Activated T-cell treated with anti-CD3 and anti-CD28 coated beads, Interleukin-2, amount 50 U/mL, for 48 hours (primary cell): Measurements from ENCODE around the gene MXRA7.

ENCODE experiments used
- DNase-seq, 2 experiments: peaks; one replicate each; pipeline ENCODE4 v3.0.0-alpha.2; 2020

Gene MXRA7

DNA sequence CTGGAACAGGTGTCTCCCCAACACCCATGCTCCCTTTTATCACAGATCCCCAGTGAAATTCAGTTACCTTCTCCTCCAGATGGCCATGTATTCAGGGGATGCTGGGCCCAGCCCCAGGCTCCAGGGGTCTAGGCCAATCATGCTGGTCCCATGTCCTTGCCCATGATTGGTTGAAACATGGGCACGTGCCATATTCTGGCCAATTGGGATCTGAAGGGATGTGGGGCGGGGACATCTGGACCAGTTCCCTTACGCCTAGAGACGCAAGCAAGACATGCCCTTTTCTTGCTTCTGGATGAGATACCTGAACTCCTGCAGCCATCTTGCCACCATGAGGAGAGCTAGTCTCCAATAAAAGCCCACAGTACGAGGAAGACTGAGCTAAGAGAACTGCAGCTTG lies 36.2 kb downstream of the MXRA7 start:
- DNase-seq, result no peak

DNA sequence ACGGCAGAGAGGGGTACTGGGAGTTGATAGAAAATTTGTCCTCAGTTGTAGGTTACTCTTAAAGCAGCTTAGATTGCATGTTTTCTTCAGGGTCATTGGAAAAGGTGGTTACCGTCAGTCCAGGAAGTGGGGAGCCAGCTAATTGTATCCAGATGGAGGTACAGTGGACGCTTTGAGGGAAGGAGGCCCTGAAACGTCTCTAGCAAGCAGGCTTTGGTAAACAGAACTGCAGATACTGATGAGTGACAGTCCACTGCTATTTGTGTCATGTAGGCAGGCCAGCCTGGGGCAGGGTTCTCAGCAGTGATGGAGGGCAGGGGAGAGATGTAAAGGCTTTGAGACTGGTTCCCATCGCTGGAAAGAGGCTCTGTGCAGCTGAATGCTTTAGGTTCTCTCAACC lies 37.0 kb downstream of the MXRA7 start:
- no peak for DNase-seq

GRCh38 chr17:76672892-76673291 lies 37.9 kb downstream of the MXRA7 start:
- no peak for DNase-seq

- DNase-seq, result no peak
Observed at GRCh38 chr17:76672270-76672851, 38.4 kb downstream of the MXRA7 start.

DNA sequence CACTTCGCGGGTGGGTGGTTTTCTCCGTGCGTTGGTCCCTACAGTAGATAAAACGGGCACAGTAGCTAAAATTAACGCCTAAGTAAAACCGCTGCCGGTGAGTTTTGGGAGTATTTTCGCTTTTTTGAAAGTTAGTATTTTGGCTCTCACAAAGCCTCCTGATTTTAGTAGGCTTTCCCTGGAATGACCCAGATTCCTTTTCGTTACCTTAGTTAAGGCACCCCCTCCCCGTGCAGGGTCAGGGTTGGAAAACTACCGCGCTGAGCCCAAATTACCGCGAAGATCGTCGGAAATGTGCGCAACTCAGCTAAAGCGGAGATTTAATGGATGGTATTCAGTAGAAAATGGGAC lies 38.9 kb downstream of the MXRA7 start:
- DNase-seq, result no peak

DNA sequence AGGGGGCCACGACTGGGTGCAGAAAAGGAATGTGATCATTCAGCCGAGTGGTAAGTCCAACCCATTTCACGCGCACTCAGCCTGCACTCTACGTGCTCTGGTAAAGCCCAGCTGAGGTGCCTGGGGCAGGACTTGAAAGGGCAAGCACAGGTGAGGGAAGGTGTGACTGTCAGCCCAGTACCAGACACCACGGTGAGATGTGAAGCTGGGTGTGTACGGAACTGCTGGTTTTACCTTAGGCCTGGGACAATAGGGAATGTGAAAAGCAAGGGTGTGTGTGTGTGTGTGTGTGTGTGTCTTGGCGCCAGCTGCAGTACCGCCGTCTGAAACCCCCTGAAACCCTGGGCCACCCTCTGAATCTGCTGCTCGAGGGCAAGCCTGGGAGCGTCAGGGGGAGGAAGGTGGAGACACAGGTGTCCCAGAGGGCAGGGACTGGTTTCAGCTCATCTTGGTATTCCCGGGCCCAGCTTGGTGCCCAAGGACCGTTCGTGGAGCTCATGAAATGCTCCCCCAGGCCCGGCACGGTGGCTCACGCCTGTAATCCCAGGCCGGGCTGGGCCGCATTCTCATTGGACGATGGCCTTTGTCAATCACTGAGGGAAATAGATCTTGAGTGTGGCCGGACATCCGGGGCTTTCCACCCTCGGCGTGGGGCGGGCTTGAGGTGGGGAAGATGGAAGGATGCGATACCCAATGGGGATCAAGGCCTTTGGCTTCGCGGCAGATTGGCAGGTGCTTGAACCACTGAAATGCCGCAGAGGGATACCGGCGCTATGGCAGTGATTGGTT lies 39.4 kb downstream of the MXRA7 start:
- DNase-seq, result peak; percentile 99 to 100

- DNase-seq, result no peak
Observed at GRCh38 chr17:76670718-76671122, 40.0 kb downstream of the MXRA7 start.

- no peak for DNase-seq
Observed at GRCh38 chr17:76670020-76670717, 40.6 kb downstream of the MXRA7 start.

GRCh38 chr17:76667786-76668453 lies 42.8 kb downstream of the MXRA7 start:
- no peak for DNase-seq

GRCh38 chr17:76667491-76667755 lies 43.3 kb downstream of the MXRA7 start:
- DNase-seq, result no peak

DNA sequence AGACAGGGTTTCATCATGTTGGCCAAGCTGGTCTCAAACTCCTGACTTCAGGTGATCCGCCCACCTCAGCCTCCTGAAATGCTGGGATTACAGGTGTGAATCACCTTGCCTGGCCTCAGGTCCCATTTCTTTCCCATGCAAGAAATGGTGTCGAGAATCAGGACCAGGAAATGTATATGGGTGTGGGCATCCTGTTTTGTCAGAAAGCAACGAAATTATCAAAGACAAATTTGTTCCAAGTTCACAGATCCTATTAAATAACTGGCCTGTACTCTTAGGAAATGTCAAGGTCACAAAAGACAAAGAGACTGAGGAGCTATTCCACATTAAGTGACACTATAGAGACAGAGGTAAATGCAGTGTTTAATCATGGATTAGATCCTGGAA lies 50.1 kb downstream of the MXRA7 start:
- DNase-seq, result no peak

- no peak for DNase-seq
Observed at GRCh38 chr17:76659928-76660655, 50.7 kb downstream of the MXRA7 start.

GRCh38 chr17:76658242-76658662 lies 52.5 kb downstream of the MXRA7 start:
- DNase-seq, result no peak

DNA sequence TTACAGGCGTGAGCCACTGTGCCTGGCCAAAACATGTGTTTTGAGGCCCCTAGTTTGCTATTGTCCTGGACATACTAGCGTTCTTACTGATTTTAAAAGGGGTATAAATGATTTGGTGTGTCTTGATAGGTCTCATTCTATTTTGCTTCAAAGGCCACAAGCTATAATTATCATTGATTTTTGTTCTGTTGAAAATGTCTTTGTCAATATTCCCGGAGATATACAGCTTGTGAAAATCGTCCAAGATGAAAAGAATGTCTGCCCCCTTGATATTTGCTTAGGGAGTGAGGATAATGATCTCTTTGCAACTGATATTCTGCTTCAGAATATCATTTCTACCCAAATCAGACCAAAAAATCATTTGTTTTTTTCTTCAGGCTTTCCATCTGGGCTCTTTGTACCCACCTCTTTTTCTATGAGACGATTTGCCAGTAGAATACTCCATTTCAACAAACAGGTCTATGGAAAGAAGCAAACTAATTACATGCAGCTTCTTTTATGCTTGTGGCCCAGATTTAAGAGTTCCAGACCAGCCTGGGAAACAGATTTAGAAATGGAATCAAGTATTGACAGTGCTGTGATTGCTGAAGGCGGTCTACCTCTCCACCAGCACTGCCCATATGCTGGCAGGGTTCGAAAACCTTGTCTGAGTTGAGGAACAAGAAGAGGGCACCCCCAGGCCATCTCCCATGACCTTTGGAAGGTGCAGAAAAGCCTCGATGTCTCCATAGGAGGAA lies 53.1 kb downstream of the MXRA7 start:
- DNase-seq, result no peak

- no peak for DNase-seq
Observed at GRCh38 chr17:76654408-76654807, 56.4 kb downstream of the MXRA7 start.

- DNase-seq, result no peak
Observed at GRCh38 chr17:76650504-76650903, 60.3 kb downstream of the MXRA7 start.

DNA sequence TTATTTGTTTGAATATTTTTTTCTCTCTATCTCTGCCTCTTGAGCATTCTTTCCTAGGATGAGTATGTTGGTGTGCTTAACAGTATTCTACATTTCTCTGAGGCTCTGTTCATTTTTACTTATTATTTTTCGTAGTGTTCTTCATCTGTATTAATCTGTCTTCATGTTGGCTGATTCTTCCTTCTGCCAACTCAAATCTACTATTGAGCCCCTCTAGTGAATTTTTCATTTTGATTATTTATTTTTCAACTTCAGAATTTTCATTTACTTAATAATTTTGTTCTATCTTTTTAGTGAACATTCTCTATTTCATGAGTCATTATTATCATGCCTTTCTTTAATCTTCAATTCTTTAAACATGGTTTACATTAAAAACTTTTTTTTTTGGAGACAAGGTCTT lies 64.1 kb downstream of the MXRA7 start:
- DNase-seq, result no peak

- DNase-seq, result no peak
Observed at GRCh38 chr17:76645481-76645880, 65.3 kb downstream of the MXRA7 start.

GRCh38 chr17:76644995-76645394 lies 65.8 kb downstream of the MXRA7 start:
- DNase-seq, result no peak

GRCh38 chr17:76643553-76644148 lies 67.1 kb downstream of the MXRA7 start, which contains the start of gene ST6GALNAC1:
Gene ST6GALNAC1, minus strand, starts transcription at chr17:76643757. Its CDS starts 119 bp downstream, at chr17:76643638.
- DNase-seq, result peak; percentile 31

GRCh38 chr17:76642994-76643393 lies 67.8 kb downstream of the MXRA7 start:
- no peak for DNase-seq

DNA sequence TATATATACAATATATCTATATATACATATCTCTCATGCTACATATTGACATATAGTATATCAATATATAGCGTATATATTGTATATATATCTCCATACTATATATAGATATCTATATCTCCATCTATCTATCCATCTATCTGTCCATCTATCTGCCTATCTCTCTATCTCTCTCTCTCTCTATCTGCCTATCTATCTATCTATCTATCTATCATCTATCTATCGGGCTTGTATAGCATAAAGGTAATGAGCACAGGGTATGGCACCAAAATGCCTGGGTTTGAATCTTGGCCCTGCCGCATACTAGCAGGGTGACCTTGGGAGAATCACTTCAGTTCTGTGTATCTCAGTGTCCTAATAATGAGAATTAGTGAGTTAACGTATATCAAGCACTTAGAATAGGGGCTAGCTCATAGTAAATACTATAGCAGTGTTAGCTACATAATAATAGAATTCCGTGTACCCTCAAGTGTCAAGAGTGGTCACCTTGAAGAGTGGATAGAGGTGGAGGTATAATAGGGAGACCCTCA lies 68.7 kb downstream of the MXRA7 start:
- DNase-seq, result no peak
